A549 (cell line): ENCODE measurements around the gene RPS6KB1.
"Not testable (repeated sequence)": the region's sequence is repeated elsewhere in the genome, so short reads cannot be mapped to it uniquely, and the experiment has no call there.

Experiments used
- BHLHE40 ChIP-seq: IDR thresholded peaks from 2 replicates; pipeline ENCODE4 v1.6.1; 2012; ENCODE audit warnings: low read depth, low read length, inconsistent platforms
- CBX8 ChIP-seq: fragments of 200-600 bp; sonication (generic); IDR thresholded peaks from 2 replicates; pipeline ENCODE4 v1.6.1; 2016
- CHD2 ChIP-seq: fragments of 150-350 bp; IDR thresholded peaks from 2 replicates; pipeline ENCODE4 v1.6.1; 2014; ENCODE audit warnings: low read length; ENCODE audit not compliant: partially characterized antibody
- CTCF ChIP-seq: fragments of >200 bp; sonication (Bioruptor Twin); formaldehyde crosslinking; IDR thresholded peaks from 3 replicates; pipeline ENCODE4 v1.5.1; 2016
- EP300 ChIP-seq, 2 experiments: fragments of >200 bp; sonication (Bioruptor Twin); formaldehyde crosslinking; IDR thresholded peaks; 2 replicates in 1 of 2; 3 replicates in 1 of 2; pipeline ENCODE4 v1.6.1; 2016 to 2017
- HDAC2 ChIP-seq: fragments of 200-600 bp; sonication (generic); IDR thresholded peaks from 2 replicates; pipeline ENCODE4 v1.6.1; 2016
- JUNB ChIP-seq: fragments of >200 bp; sonication (Bioruptor Twin); formaldehyde crosslinking; IDR thresholded peaks from 2 replicates; pipeline ENCODE4 v1.6.1; 2016
- KDM1A ChIP-seq: fragments of 200-600 bp; sonication (generic); IDR thresholded peaks from 2 replicates; pipeline ENCODE4 v1.6.1; 2016; ENCODE audit warnings: low read depth, mild to moderate bottlenecking
- POLR2A ChIP-seq: IDR thresholded peaks from 2 replicates; pipeline ENCODE4 v1.6.1; 2012; ENCODE audit warnings: mild to moderate bottlenecking, low read length
- POLR2AphosphoS2 ChIP-seq: conservative IDR thresholded peaks from 2 replicates; pipeline ENCODE4 v1.6.1; 2012; ENCODE audit warnings: low read length, improper control_type of control experiment, inconsistent platforms
- SMC3 ChIP-seq: fragments of >200 bp; sonication (Bioruptor Twin); formaldehyde crosslinking; IDR thresholded peaks from 3 replicates; pipeline ENCODE4 v1.6.1; 2018; ENCODE audit warnings: inconsistent platforms
- SREBF2 ChIP-seq: fragments of 450-650 bp; IDR thresholded peaks from 2 replicates; pipeline ENCODE4 v1.6.1; 2014; ENCODE audit warnings: mild to moderate bottlenecking, moderate library complexity
- ZFP36 ChIP-seq: fragments of 450-650 bp; IDR thresholded peaks from 2 replicates; pipeline ENCODE4 v1.6.1; 2014; ENCODE audit warnings: borderline replicate concordance; ENCODE audit not compliant: partially characterized antibody

DNA sequence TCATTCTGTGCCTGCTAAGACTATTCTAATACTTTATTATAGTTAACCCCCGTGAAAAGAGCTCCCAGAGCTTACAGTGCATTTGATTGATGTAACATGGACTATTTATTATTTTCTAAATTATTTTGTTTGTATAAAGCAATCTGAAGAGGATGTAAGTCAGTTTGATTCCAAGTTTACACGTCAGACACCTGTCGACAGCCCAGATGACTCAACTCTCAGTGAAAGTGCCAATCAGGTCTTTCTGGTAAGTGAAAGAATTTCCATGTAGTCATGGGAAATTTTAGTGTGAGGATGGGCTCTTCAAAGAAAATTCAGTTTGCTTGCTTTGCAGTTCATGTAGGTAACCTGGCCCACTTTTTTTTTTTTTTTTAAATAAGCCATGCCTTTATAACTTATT is 47.8 kb downstream of the RPS6KB1 start:
- not testable (repeated sequence) for TF ChIP-seq CTCF; CBX8; POLR2AphosphoS2; HDAC2; SREBF2; ZFP36; EP300 (IDR thresholded peaks at IDR 0.05); POLR2A; CHD2; SMC3; BHLHE40; JUNB; KDM1A
